ENCODE results near the gene AAR2.

AAR2 gene

GRCh38 chr20:36261389-36262105 lies 25.3 kb downstream of the AAR2 start:
- DNase-seq, result no peak

GRCh38 chr20:36262440-36262839 lies 26.2 kb downstream of the AAR2 start:
- no peak for DNase-seq

GRCh38 chr20:36264426-36265246 lies 28.4 kb downstream of the AAR2 start:
- DNase-seq, result no peak

- no peak for DNase-seq
These were observed 29.9 kb downstream of the AAR2 start for GRCh38 chr20:36266189-36266588.

- no peak for DNase-seq
These were observed 31.5 kb downstream of the AAR2 start for GRCh38 chr20:36267605-36268381.

- DNase-seq, result peak in 2 of 4 experiments; percentile 14 to 34
These were observed 32.4 kb downstream of the AAR2 start for GRCh38 chr20:36268440-36269342.

- no peak for DNase-seq
These were observed 33.2 kb downstream of the AAR2 start for GRCh38 chr20:36269507-36269906.

- DNase-seq, result no peak
These were observed 34.7 kb downstream of the AAR2 start for GRCh38 chr20:36270744-36271638.

GRCh38 chr20:36271639-36272546 lies 35.6 kb downstream of the AAR2 start:
- DNase-seq, result no peak

GRCh38 chr20:36272547-36273220 lies 36.4 kb downstream of the AAR2 start:
- DNase-seq, result no peak

GRCh38 chr20:36273414-36274180 lies 37.3 kb downstream of the AAR2 start:
- DNase-seq, result peak; percentile 9 to 29 (median 17)

GRCh38 chr20:36274181-36274841 lies 38.0 kb downstream of the AAR2 start:
- DNase-seq, result no peak

- no peak for DNase-seq
These were observed 38.7 kb downstream of the AAR2 start for GRCh38 chr20:36275011-36275410.

GRCh38 chr20:36275441-36276189 lies 39.3 kb downstream of the AAR2 start:
- DNase-seq, result no peak

GRCh38 chr20:36277546-36277945 lies 41.3 kb downstream of the AAR2 start:
- no peak for DNase-seq

- no peak for DNase-seq
These were observed 43.1 kb downstream of the AAR2 start for GRCh38 chr20:36279362-36279761.

GRCh38 chr20:36279776-36280175 lies 43.5 kb downstream of the AAR2 start:
- no peak for DNase-seq
